Measurements from ENCODE around the gene RNU2-1. TPM values are rescaled to one million over a fixed set of nuclear protein-coding genes. Genes with fewer than 3 reads are reported as not detected.
"Not testable (repeated sequence)": the region's sequence is repeated elsewhere in the genome, so short reads cannot be mapped to it uniquely, and the experiment has no call there.

The RNU2-1 gene
- polyA plus RNA-seq, 3 donors, result not detected

- H2AFZ ChIP-seq (ENCODE audit: insufficient read depth, low read depth, low read length, poor library complexity, severe bottlenecking); H3K9me3 Mint-ChIP-seq; H3K27ac Mint-ChIP-seq; H3K9me3 ChIP-seq (replicated peaks in 1 of 2; ENCODE audit: control insufficient read depth in 1 of 2, insufficient read depth in 1 of 2, low read length in 2 of 2); H3K4me1 ChIP-seq (ENCODE audit: control insufficient read depth in 1 of 2, insufficient read depth in 2 of 2, low read length in 2 of 2); H3K4me1 Mint-ChIP-seq; DNase-seq; H3K4me3 ChIP-seq (replicated peaks in 1 of 3; ENCODE audit: low read depth in 2 of 3, low read length in 3 of 3); H3K27me3 Mint-ChIP-seq (ENCODE audit: low read depth in 3 of 3); H3K27me3 ChIP-seq (ENCODE audit: control insufficient read depth in 2 of 2, insufficient read depth in 2 of 2, low read length in 2 of 2); intact Hi-C loops (cut with micrococcal nuclease); H3K79me2 ChIP-seq (ENCODE audit: insufficient read depth, low read length); H3K36me3 Mint-ChIP-seq; H3K27ac ChIP-seq (ENCODE audit: low read depth in 1 of 2, low read length in 2 of 2); H3K36me3 ChIP-seq (replicated peaks in 1 of 2; ENCODE audit: control insufficient read depth in 1 of 2, insufficient read depth in 2 of 2, low read length in 2 of 2); H3K4me3 Mint-ChIP-seq; H3K4me2 ChIP-seq (replicated peaks; ENCODE audit: extremely low read depth, low read length, poor library complexity, severe bottlenecking); H3K9ac ChIP-seq (ENCODE audit: insufficient read depth, low read length, poor library complexity, severe bottlenecking); H4K20me1 ChIP-seq (ENCODE audit: insufficient read depth, low read length): not testable (repeated sequence)
- no CpG with 5 or more reads among the region's 23 CpGs for WGBS (ENCODE audit: insufficient coverage)
Observed at GRCh38 chr17:43246456-43246855, 12.7 kb upstream of the RNU2-1 start.

GRCh38 chr17:43240596-43241352 is 7.0 kb upstream of the RNU2-1 start:
- H3K27ac Mint-ChIP-seq; H3K9me3 ChIP-seq (replicated peaks in 1 of 2; ENCODE audit: control insufficient read depth in 1 of 2, insufficient read depth in 1 of 2, low read length in 2 of 2); H3K4me2 ChIP-seq (replicated peaks; ENCODE audit: extremely low read depth, low read length, poor library complexity, severe bottlenecking); H3K9me3 Mint-ChIP-seq; DNase-seq; intact Hi-C loops (cut with micrococcal nuclease); H3K4me3 Mint-ChIP-seq; H3K4me3 ChIP-seq (replicated peaks in 1 of 3; ENCODE audit: low read depth in 2 of 3, low read length in 3 of 3); H4K20me1 ChIP-seq (ENCODE audit: insufficient read depth, low read length); H3K27me3 ChIP-seq (ENCODE audit: control insufficient read depth in 2 of 2, insufficient read depth in 2 of 2, low read length in 2 of 2); H3K4me1 Mint-ChIP-seq; H3K36me3 Mint-ChIP-seq; H3K79me2 ChIP-seq (ENCODE audit: insufficient read depth, low read length); H3K27ac ChIP-seq (ENCODE audit: low read depth in 1 of 2, low read length in 2 of 2); H3K36me3 ChIP-seq (replicated peaks in 1 of 2; ENCODE audit: control insufficient read depth in 1 of 2, insufficient read depth in 2 of 2, low read length in 2 of 2); H3K27me3 Mint-ChIP-seq (ENCODE audit: low read depth in 3 of 3); H3K4me1 ChIP-seq (ENCODE audit: control insufficient read depth in 1 of 2, insufficient read depth in 2 of 2, low read length in 2 of 2); H3K9ac ChIP-seq (ENCODE audit: insufficient read depth, low read length, poor library complexity, severe bottlenecking); H2AFZ ChIP-seq (ENCODE audit: insufficient read depth, low read depth, low read length, poor library complexity, severe bottlenecking): not testable (repeated sequence)
- no CpG with 5 or more reads among the region's 34 CpGs for WGBS (ENCODE audit: insufficient coverage)

- H3K36me3 Mint-ChIP-seq; H3K4me3 Mint-ChIP-seq; H3K4me1 Mint-ChIP-seq; DNase-seq; H3K27me3 Mint-ChIP-seq (ENCODE audit: low read depth in 3 of 3); H3K36me3 ChIP-seq (replicated peaks in 1 of 2; ENCODE audit: control insufficient read depth in 1 of 2, insufficient read depth in 2 of 2, low read length in 2 of 2); H3K27ac Mint-ChIP-seq; intact Hi-C loops (cut with micrococcal nuclease); H3K4me1 ChIP-seq (ENCODE audit: control insufficient read depth in 1 of 2, insufficient read depth in 2 of 2, low read length in 2 of 2); H3K4me2 ChIP-seq (replicated peaks; ENCODE audit: extremely low read depth, low read length, poor library complexity, severe bottlenecking); H2AFZ ChIP-seq (ENCODE audit: insufficient read depth, low read depth, low read length, poor library complexity, severe bottlenecking); H3K27me3 ChIP-seq (ENCODE audit: control insufficient read depth in 2 of 2, insufficient read depth in 2 of 2, low read length in 2 of 2); H3K27ac ChIP-seq (ENCODE audit: low read depth in 1 of 2, low read length in 2 of 2); H3K79me2 ChIP-seq (ENCODE audit: insufficient read depth, low read length); H3K9ac ChIP-seq (ENCODE audit: insufficient read depth, low read length, poor library complexity, severe bottlenecking); H4K20me1 ChIP-seq (ENCODE audit: insufficient read depth, low read length); H3K9me3 Mint-ChIP-seq; H3K9me3 ChIP-seq (replicated peaks in 1 of 2; ENCODE audit: control insufficient read depth in 1 of 2, insufficient read depth in 1 of 2, low read length in 2 of 2); H3K4me3 ChIP-seq (replicated peaks in 1 of 3; ENCODE audit: low read depth in 2 of 3, low read length in 3 of 3): not testable (repeated sequence)
- WGBS (ENCODE audit: insufficient coverage), result no CpG with 5 or more reads among the region's 26 CpGs
Observed at GRCh38 chr17:43239597-43239996, 5.8 kb upstream of the RNU2-1 start.

GRCh38 chr17:43233263-43233662 is 514 bp downstream of the RNU2-1 start:
- H3K36me3 ChIP-seq (replicated peaks in 1 of 2; ENCODE audit: control insufficient read depth in 1 of 2, insufficient read depth in 2 of 2, low read length in 2 of 2); intact Hi-C loops (cut with micrococcal nuclease); H3K4me3 ChIP-seq (replicated peaks in 1 of 3; ENCODE audit: low read depth in 2 of 3, low read length in 3 of 3); DNase-seq; H3K9me3 Mint-ChIP-seq; H3K36me3 Mint-ChIP-seq; H2AFZ ChIP-seq (ENCODE audit: insufficient read depth, low read depth, low read length, poor library complexity, severe bottlenecking); H3K9me3 ChIP-seq (replicated peaks in 1 of 2; ENCODE audit: control insufficient read depth in 1 of 2, insufficient read depth in 1 of 2, low read length in 2 of 2); H3K27me3 Mint-ChIP-seq (ENCODE audit: low read depth in 3 of 3); H3K79me2 ChIP-seq (ENCODE audit: insufficient read depth, low read length); H3K4me1 ChIP-seq (ENCODE audit: control insufficient read depth in 1 of 2, insufficient read depth in 2 of 2, low read length in 2 of 2); H3K9ac ChIP-seq (ENCODE audit: insufficient read depth, low read length, poor library complexity, severe bottlenecking); H3K27me3 ChIP-seq (ENCODE audit: control insufficient read depth in 2 of 2, insufficient read depth in 2 of 2, low read length in 2 of 2); H3K27ac ChIP-seq (ENCODE audit: low read depth in 1 of 2, low read length in 2 of 2); H3K4me3 Mint-ChIP-seq; H3K27ac Mint-ChIP-seq; H3K4me2 ChIP-seq (replicated peaks; ENCODE audit: extremely low read depth, low read length, poor library complexity, severe bottlenecking); H3K4me1 Mint-ChIP-seq; H4K20me1 ChIP-seq (ENCODE audit: insufficient read depth, low read length): not testable (repeated sequence)
- no CpG with 5 or more reads among the region's 15 CpGs for WGBS (ENCODE audit: insufficient coverage)

Measured in CD14-positive monocyte (primary cell).